ENCODE results near the gene ZNF276. TPM values are rescaled to one million over a fixed set of nuclear protein-coding genes. Genes with fewer than 3 reads are reported as not detected.
A peak's percentile ranks its signal among the peaks of the same experiment; 100 is the strongest.
"Not testable (repeated sequence)": the region's sequence is repeated elsewhere in the genome, so short reads cannot be mapped to it uniquely, and the experiment has no call there.

ZNF276 gene
- total RNA-seq, 2 experiments from 2014 or later = 19.8 to 25.3 TPM

DNA sequence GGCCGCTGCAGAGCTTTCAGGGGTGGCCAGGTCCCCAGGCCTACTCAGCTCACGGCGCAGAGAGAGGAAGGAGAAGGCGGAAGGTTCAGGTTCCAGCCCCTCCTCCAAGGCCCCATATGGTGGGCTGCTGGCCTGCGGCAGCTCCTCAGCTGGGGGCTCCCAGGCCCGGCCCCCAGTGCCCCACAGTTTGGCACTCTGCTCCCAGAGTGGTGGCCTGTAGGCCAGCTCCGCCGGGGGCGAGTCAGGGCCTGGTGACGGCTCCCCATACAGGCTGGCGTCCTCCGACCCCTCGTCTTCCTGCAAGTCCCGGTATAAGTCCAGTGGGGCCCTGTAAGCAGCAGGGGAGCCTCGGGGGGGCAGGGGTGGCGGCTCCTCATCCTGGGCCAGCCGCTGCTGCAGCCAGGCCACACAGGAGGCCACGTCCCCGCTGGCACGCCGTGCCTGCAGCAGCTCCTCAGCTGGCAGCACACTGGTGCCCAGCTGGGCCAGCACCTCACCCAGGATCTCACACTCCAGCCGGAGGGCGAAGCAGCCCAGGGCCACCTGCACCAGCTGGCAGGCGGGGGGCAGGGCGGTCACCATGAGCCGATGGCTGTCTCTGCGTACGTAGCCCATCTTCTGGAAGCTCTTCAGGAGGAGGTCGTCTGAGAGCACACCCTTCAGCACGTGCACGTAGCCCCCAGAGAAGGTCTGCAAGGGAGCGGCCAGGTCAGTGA lies 23.6 kb upstream of the ZNF276 start:
- peaks cover 6% of the 10 kb centered on the region for H3K36me3 Mint-ChIP-seq (ENCODE audit: low read depth)
- CTCF ChIA-PET = interaction anchor here (0.6 to 3.2 kb wide), 6 partner anchors 9 to 122 kb away, joined by 3 to 13 read pairs (median 4); partner anchors contain the start of gene CPNE7
- H3K9me3 Mint-ChIP-seq = no peaks in the 10 kb centered on the region
- no peak overlapping the region for H3K4me3 Mint-ChIP-seq
- H3K27ac Mint-ChIP-seq = no peak overlapping the region
- no peaks in the 10 kb centered on the region for H3K27me3 Mint-ChIP-seq (ENCODE audit: low read depth)
- DNase-seq = no peak
- peaks cover 19% of the 10 kb centered on the region for H3K4me1 Mint-ChIP-seq (ENCODE audit: low read depth)
- intact Hi-C loops (cut with micrococcal nuclease) = no loop called here

DNA sequence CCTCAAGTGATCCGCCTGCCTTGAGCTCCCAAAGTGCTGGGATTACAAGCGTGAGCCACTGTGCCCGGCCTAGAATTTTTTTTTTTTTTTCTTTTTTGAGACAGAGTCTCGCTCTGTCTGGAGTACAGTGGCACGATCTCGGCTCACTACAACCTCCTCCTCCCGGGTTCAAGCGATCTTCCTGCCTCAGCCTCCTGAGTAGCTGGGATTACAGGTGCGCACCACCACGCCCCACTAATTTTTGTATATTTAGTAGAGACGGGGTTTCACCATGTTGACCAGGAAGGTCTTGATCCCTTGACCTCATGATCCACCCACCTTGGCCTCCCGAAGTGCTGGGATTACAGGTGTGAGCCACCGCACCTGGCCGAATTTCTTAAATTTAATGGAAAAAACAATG lies 22.6 kb upstream of the ZNF276 start:
- intact Hi-C loops (cut with micrococcal nuclease); H3K36me3 Mint-ChIP-seq (ENCODE audit: low read depth); H3K9me3 Mint-ChIP-seq; H3K27ac Mint-ChIP-seq; H3K4me3 Mint-ChIP-seq; H3K27me3 Mint-ChIP-seq (ENCODE audit: low read depth); DNase-seq: not testable (repeated sequence)
- H3K4me1 Mint-ChIP-seq (ENCODE audit: low read depth) = peaks cover 20% of the 10 kb centered on the region
- CTCF ChIA-PET = interaction anchor here (0.6 to 3.2 kb wide), 8 partner anchors 10 to 175 kb away, joined by 3 to 23 read pairs (median 6); partner anchors contain the start of genes CPNE7 and TCF25

DNA sequence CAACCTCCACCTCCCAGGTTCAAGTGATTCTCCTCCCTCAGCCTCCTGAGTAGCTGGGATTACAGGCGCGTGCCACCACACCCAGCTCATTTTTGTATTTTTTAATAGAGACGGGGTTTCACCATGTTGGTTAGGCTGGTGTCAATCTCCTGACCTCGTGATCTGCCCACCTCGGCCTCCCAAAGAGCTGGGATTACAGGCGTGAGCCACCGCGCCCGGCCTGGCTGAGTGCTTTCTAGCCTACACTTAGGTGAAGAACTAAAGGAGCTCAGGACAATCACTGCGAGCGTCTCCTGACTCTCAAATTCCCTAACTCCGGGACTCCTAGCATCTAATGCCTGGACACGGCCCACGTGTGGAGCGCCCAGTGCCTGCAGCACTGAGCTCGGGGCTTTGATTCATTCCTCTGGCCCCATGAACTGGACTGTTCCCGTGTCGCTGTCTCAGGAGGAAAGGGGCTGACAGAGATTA lies 21.7 kb upstream of the ZNF276 start:
- CTCF ChIA-PET = interaction anchor here (0.6 to 3.2 kb wide), 27 partner anchors 10 to 367 kb away, joined by 3 to 28 read pairs (median 4); partner anchors contain the start of genes CDK10 and TCF25
- not testable (repeated sequence) for H3K27ac Mint-ChIP-seq; H3K9me3 Mint-ChIP-seq; H3K4me3 Mint-ChIP-seq; H3K27me3 Mint-ChIP-seq (ENCODE audit: low read depth); H3K36me3 Mint-ChIP-seq (ENCODE audit: low read depth); DNase-seq
- intact Hi-C loops (cut with micrococcal nuclease) = loop anchor here (1.0 to 5.0 kb wide), 4 partner anchors 117 to 298 kb away; partner anchors contain the start of genes FANCA and RPL13
- H3K4me1 Mint-ChIP-seq (ENCODE audit: low read depth) = peaks cover 20% of the 10 kb centered on the region

DNA sequence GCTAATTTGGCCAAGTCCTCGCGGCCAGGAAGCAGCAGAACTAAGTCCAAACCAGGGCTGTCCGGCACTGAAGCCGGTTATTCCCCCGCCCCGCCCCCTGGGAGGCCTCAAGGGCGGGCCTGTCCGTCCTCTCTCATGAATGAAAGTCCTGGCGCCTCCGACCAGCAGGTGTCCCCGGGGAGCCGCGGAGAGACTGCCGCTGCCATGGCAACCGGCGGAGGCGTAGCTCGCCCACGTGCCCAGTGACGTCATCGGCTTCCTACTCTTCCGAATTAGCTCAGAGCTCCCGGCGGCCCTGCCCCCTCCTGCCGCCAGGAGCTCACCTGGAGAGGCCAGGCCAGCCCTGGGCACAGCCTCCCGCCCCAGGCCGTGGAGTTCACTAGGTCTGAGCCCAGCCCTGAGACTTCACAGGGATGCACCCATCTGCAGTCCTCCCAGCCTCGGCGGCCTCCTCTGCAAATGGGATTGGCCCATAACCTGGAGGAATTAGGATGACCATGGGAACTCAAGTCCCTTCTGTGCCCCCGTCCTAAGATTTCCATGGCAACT lies 21.2 kb upstream of the ZNF276 start:
- Mint-ChIP-seq H3K36me3 (ENCODE audit: low read depth) (peaks cover 2% of the 10 kb centered on the region), H3K4me1 (ENCODE audit: low read depth) (peaks cover 20% of the 10 kb centered on the region), H3K9me3 (no peaks in the 10 kb centered on the region), H3K4me3 (peak overlapping the region; percentile 75), H3K27me3 (ENCODE audit: low read depth) (no peaks in the 10 kb centered on the region), H3K27ac (no peak overlapping the region)
- intact Hi-C loops (cut with micrococcal nuclease) = loop anchor here (1.0 to 5.0 kb wide), 4 partner anchors 116 to 297 kb away; partner anchors contain the start of genes FANCA and RPL13
- CTCF ChIA-PET = interaction anchor here (0.6 to 3.2 kb wide), 32 partner anchors 10 to 368 kb away, joined by 3 to 28 read pairs (median 4); partner anchors contain the start of genes CDK10 and TCF25
- DNase-seq = peak; percentile 98

DNA sequence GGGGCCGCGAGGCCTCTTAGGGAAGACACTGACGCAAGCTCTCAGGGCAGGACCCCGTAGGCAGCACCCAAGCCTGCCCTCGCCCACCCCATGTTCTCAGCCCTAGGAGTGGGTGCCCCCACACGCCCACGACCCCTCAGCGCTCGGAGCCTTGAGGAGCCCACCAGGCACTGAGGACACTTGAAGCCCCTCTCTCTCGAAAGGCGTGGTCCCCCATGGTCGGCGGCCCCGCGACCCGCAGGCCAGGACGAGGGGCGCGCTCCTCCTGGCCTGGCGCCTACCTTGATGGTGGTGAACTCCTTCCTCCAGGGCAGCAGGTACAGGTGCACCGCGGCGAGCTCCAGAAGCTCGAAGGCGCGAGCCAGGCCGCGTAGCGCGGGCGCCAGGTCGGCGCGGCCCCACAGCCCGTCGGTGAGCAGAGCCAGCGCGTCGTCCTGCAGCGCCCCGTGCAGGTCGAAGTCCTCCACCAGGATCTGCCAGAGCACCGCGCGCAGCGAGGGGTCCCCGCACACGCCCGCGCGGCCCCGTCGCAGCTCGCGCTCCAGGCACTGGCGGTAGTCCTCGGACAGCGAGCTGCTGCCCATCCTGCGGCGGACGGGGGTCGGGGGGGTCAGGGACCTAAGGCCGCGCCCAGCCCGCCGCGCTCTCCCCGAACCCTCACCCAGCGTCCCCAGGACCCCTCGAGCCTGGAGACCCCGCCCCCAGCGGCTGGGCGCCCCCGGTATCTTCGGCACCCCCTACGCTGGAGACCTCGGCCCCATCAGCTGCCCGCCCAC lies 20.5 kb upstream of the ZNF276 start:
- Mint-ChIP-seq H3K36me3 (ENCODE audit: low read depth) (no peaks in the 10 kb centered on the region), H3K27me3 (ENCODE audit: low read depth) (no peaks in the 10 kb centered on the region), H3K9me3 (no peaks in the 10 kb centered on the region), H3K4me3 (peak overlapping the region; percentile 75), H3K27ac (peak overlapping the region; percentile 63), H3K4me1 (ENCODE audit: low read depth) (peaks cover 22% of the 10 kb centered on the region)
- CTCF ChIA-PET = interaction anchor here (0.7 to 3.2 kb wide), 29 partner anchors 9 to 320 kb away, joined by 3 to 28 read pairs (median 4); partner anchors contain the start of genes CDK10 and TCF25
- peak; percentile 65 for DNase-seq
- intact Hi-C loops (cut with micrococcal nuclease) = loop anchor here (1.0 to 5.0 kb wide), 8 partner anchors 15 to 296 kb away; partner anchors contain the start of genes CDK10, FANCA, RPL13 and ZNF276

DNA sequence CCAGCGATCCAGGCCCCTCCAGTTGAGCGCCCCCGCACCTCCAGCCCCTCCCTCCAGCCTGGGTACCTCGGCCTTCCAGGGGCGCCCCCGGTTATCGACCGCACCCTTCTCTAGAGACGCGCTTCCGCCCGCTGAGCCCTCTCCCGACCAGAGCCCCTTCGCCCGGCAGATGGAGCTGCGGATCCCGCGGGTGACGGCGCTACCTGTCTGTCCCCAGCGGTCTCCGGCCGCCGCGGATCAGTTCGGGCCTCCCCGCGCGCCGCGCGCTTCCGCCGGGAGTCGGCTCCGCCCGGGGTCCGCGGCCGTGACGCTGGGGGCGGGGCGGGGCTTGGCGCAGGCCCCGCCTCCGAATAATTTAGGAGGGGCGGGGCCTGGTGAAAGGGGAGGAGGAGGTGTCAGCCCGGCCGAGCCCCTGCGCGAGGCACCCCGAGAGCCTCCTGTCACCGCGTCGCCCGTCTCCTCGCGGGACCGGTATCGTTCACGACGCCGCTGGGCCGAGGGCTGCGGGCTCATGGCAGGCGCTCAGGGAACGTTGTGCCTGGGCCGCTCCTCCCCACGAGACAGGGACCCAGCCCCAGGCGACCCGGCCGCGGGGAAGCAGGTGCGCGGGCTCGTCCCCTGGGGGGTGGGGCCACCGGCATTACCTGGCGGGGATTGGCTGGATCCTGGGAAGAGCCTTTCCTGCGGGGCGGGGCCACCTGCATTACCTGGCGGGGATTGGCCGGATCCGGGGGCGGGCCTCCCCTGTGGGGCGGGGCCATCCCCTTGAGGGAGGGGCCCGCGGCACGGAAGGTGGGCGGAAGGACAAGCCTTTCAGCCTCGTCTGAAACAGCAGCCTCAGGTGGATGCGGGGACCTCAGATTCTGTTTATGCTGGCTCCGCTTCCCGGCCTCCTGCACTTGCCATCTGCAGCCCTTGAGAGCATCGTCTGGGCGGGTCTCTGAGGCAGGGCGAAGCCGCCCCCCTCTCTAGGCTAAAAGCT lies 19.6 kb upstream of the ZNF276 start, which contains the start of gene SPATA2L:
Gene SPATA2L (minus strand): TSS at position 281 of the 982 bp plus-strand sequence. CDS start 473 bp downstream, outside the sequence.
- peak within 1 kb of the TSS; percentile 63 for H3K27ac Mint-ChIP-seq

DNA sequence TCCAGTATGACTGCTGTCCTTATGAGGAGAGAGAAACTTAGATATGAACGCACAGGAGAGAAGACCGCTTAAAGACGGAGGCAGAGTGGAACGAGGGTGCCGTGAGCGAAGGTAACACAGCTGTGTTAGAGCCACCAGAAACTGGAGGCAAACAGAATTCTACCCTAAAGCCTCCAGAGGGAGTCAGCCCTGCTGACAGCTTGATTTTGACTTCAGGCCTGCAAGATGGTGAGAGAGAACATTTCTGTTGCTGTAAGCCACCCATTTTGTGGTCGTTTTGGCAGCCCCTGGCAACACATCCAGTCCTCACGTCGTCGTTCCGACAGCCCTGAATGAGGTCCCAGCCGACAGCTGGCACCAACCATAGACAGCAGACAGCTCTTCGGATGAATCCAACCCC lies 17.1 kb upstream of the ZNF276 start:
- CTCF ChIA-PET = interaction anchor here (0.7 to 3.8 kb wide), 6 partner anchors 13 to 156 kb away, joined by 3 to 38 read pairs (median 3); no protein-coding TSS in a partner anchor
- no peak overlapping the region for H3K4me3 Mint-ChIP-seq
- H3K27ac Mint-ChIP-seq = no peak overlapping the region
- intact Hi-C loops (cut with micrococcal nuclease) = loop anchor here (5.0 kb wide), 1 partner anchor 293 kb away; no protein-coding TSS in a partner anchor
- no peak for DNase-seq
- H3K27me3 Mint-ChIP-seq (ENCODE audit: low read depth) = no peaks in the 10 kb centered on the region
- H3K36me3 Mint-ChIP-seq (ENCODE audit: low read depth) = no peaks in the 10 kb centered on the region
- H3K9me3 Mint-ChIP-seq = no peaks in the 10 kb centered on the region
- H3K4me1 Mint-ChIP-seq (ENCODE audit: low read depth) = peaks cover 25% of the 10 kb centered on the region

More for the DNA sequence above, 19.6 kb upstream of the ZNF276 start, which contains the start of gene SPATA2L:
- Mint-ChIP-seq H3K4me3 (peak within 1 kb of the TSS; percentile 75), H3K27me3 (ENCODE audit: low read depth) (no peaks in the 10 kb centered on the region), H3K9me3 (no peaks in the 10 kb centered on the region), H3K4me1 (ENCODE audit: low read depth) (peaks cover 25% of the 10 kb centered on the region), H3K36me3 (ENCODE audit: low read depth) (no peaks in the 10 kb centered on the region)
- intact Hi-C loops (cut with micrococcal nuclease) = loop anchor here (1.0 to 5.0 kb wide), 9 partner anchors 10 to 296 kb away; partner anchors contain the start of genes CDK10, CHMP1A, SPATA33 and ZNF276
- peak; percentile 97 for DNase-seq
- CTCF ChIA-PET = interaction anchor here (0.6 to 3.2 kb wide), 11 partner anchors 14 to 319 kb away, joined by 3 to 28 read pairs (median 5); partner anchors contain the start of genes CDK10 and TCF25

DNA sequence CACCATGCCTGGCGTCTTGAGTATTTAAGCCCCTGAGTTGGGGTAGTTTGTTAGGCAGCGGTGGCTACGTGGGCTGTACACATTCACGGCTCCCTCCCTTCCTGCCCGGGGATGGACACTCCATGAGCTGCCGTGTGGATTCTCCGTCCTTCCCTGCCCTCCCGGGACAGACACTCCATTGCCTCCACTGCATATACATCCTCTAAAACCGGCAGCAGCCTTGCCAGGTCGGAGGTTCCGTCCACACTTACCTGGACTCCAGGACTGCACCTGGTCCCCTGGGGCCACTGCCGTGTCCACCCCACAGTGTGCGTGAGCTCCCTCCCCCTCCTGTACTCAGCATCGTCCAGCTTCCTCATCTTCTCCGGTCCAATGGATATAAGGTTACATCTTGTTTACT lies 16.3 kb upstream of the ZNF276 start:
- intact Hi-C loops (cut with micrococcal nuclease) = no loop called here
- Mint-ChIP-seq H3K4me1 (ENCODE audit: low read depth) (peaks cover 22% of the 10 kb centered on the region), H3K27me3 (ENCODE audit: low read depth) (no peaks in the 10 kb centered on the region), H3K4me3 (no peak overlapping the region), H3K9me3 (no peaks in the 10 kb centered on the region), H3K27ac (no peak overlapping the region), H3K36me3 (ENCODE audit: low read depth) (no peaks in the 10 kb centered on the region)
- no peak for DNase-seq
- CTCF ChIA-PET = interaction anchor here (0.7 to 4.2 kb wide), 10 partner anchors 9 to 205 kb away, joined by 3 to 66 read pairs (median 7); partner anchors contain the start of gene TCF25

DNA sequence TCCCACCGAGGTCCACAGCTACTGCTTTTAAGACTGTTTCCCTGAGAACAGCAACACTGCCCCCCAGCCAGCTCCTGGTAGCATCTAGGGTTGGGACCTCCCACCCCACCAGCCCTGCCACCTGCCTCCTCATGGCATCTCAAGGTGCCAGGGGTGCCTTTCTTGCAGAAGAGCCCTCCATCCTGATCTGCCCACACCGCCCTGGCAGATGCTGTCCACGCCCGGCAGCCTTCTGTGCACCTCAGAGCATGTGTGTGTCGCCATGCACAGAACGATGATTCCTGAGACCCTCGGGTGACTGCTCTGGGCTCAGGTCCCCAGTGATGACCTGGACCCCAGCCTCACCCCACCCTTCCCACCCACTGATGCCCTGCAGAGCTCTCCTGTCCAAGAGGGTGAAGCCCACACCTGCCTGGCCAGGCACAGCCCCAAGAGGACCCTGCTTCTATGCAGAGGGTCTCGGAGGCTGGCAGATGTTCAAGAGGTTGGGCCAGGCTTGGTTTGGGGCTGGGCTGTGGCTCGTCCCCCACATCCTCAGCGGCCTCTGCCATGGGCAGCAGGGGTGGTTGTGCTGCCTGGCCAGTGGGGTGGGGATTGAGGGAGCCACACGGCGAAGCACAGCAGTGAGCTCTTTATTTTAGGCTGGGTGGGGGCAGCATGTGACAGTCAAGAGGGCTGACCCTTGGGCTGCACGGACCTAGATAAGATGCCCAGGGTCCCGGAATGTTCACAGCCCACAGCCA lies 14.6 kb upstream of the ZNF276 start:
- no peak overlapping the region for H3K27ac Mint-ChIP-seq
- DNase-seq = no peak
- H3K27me3 Mint-ChIP-seq (ENCODE audit: low read depth) = no peaks in the 10 kb centered on the region
- H3K4me1 Mint-ChIP-seq (ENCODE audit: low read depth) = peaks cover 16% of the 10 kb centered on the region
- CTCF ChIA-PET = interaction anchor here (0.5 to 4.2 kb wide), 25 partner anchors 8 to 376 kb away, joined by 3 to 66 read pairs (median 4); partner anchors contain the start of gene VPS9D1
- intact Hi-C loops (cut with micrococcal nuclease) = loop anchor here (1.0 kb wide), 2 partner anchors 87 to 155 kb away; no protein-coding TSS in a partner anchor
- H3K9me3 Mint-ChIP-seq = no peaks in the 10 kb centered on the region
- no peak overlapping the region for H3K4me3 Mint-ChIP-seq
- H3K36me3 Mint-ChIP-seq (ENCODE audit: low read depth) = no peaks in the 10 kb centered on the region

DNA sequence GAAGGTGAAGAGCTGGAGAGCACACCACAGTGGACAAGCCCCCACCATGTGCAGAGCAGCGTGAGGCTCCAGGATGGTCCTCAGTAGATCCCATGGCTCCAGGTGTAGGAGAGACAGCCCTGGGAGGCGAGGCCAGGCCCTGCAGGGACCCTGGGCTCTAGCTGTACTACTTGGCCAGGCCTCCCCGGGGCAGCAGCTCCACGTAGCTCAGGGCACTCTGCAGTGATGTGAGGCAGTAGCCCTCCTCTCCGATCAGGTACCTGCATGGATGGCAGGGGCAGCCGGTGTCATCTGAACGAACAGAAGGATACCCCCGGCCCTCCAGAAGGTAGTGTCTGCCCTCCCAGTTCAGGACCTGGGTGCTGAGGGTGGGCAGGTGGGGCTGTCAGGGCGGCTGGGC lies 13.6 kb upstream of the ZNF276 start:
- H3K36me3 Mint-ChIP-seq (ENCODE audit: low read depth) = no peaks in the 10 kb centered on the region
- no peak overlapping the region for H3K27ac Mint-ChIP-seq
- DNase-seq = no peak
- no peaks in the 10 kb centered on the region for H3K9me3 Mint-ChIP-seq
- no peak overlapping the region for H3K4me3 Mint-ChIP-seq
- H3K27me3 Mint-ChIP-seq (ENCODE audit: low read depth) = no peaks in the 10 kb centered on the region
- intact Hi-C loops (cut with micrococcal nuclease) = no loop called here
- H3K4me1 Mint-ChIP-seq (ENCODE audit: low read depth) = peaks cover 11% of the 10 kb centered on the region
- CTCF ChIA-PET = interaction anchor here (1.0 to 4.2 kb wide), 4 partner anchors 85 to 203 kb away, joined by 3 to 66 read pairs (median 21); no protein-coding TSS in a partner anchor
